Astrocyte of the cerebellum (primary cell): ENCODE measurements around the gene MTUS2.

Source experiments
- DNase-seq: peaks from one replicate; pipeline ENCODE4 v3.0.0-alpha.2; 2011; ENCODE audit warnings: low read depth
- H3K4me3 ChIP-seq: 2 replicates; pipeline ENCODE4 v1.5.1; 2011; ENCODE audit warnings: mild to moderate bottlenecking, low read depth, low read length, moderate library complexity
- CTCF ChIP-seq: IDR thresholded peaks from 2 replicates; pipeline ENCODE4 v1.5.1; 2012; ENCODE audit warnings: low read length, low read depth, moderate library complexity, mild to moderate bottlenecking; ENCODE audit errors: missing control alignments
- in situ Hi-C: cut with HindIII; loops from 2 replicates; pipeline ENCODE4 v1.10.0; 2017; ENCODE audit warnings: low sequenced_read_pairs

MTUS2 gene

GRCh38 chr13:28826368-28826767, 6.2 kb downstream of the MTUS2 start:
- DNase-seq: no peak
- in situ Hi-C loops: no loop called here
- no peak for TF ChIP-seq CTCF

GRCh38 chr13:28830580-28830979, 10.4 kb downstream of the MTUS2 start:
- in situ Hi-C loops: no loop called here
- TF ChIP-seq CTCF: no peak
- DNase-seq: no peak
- H3K4me3 ChIP-seq: no peak overlapping the region

More at GRCh38 chr13:28826368-28826767, 6.2 kb downstream of the MTUS2 start:
- no peak overlapping the region for H3K4me3 ChIP-seq

- no peak overlapping the region for H3K4me3 ChIP-seq
- TF ChIP-seq CTCF: no peak
- in situ Hi-C loops: no loop called here
- no peak for DNase-seq
Observed at GRCh38 chr13:28831117-28831516, 11.0 kb downstream of the MTUS2 start.

- no peak overlapping the region for H3K4me3 ChIP-seq
- in situ Hi-C loops: no loop called here
- no peak for DNase-seq
- no peak for TF ChIP-seq CTCF
Observed at GRCh38 chr13:28837111-28837510, 17.0 kb downstream of the MTUS2 start.

- TF ChIP-seq CTCF: no peak
Observed at GRCh38 chr13:28843639-28844038, 23.5 kb downstream of the MTUS2 start.

GRCh38 chr13:28849441-28849840, 29.3 kb downstream of the MTUS2 start:
- no peak for DNase-seq
- in situ Hi-C loops: no loop called here
- H3K4me3 ChIP-seq: no peak overlapping the region
- TF ChIP-seq CTCF: no peak

More at GRCh38 chr13:28843639-28844038, 23.5 kb downstream of the MTUS2 start:
- no peak for DNase-seq
- in situ Hi-C loops: no loop called here
- H3K4me3 ChIP-seq: no peak overlapping the region

- no peak for TF ChIP-seq CTCF
- DNase-seq: no peak
- H3K4me3 ChIP-seq: no peak overlapping the region
- in situ Hi-C loops: no loop called here
Observed at GRCh38 chr13:28850226-28850625, 30.1 kb downstream of the MTUS2 start.
